T-helper 22 cell (primary cell): ENCODE results near the gene PLSCR4.

Source experiments
- DNase-seq: peaks from one replicate; pipeline ENCODE4 v3.0.0-alpha.2; 2020; ENCODE audit warnings: low read depth

PLSCR4 gene

GRCh38 chr3:146189519-146190173 lies 61.3 kb downstream of the PLSCR4 start:
- no peak for DNase-seq

GRCh38 chr3:146187334-146187950 lies 63.5 kb downstream of the PLSCR4 start:
- no peak for DNase-seq

GRCh38 chr3:146184241-146185015 lies 66.5 kb downstream of the PLSCR4 start:
- DNase-seq, result no peak

GRCh38 chr3:146181216-146181615 lies 69.7 kb downstream of the PLSCR4 start:
- no peak for DNase-seq

- no peak for DNase-seq
Observed at GRCh38 chr3:146180376-146180775, 70.5 kb downstream of the PLSCR4 start.

- DNase-seq, result no peak
Observed at GRCh38 chr3:146178006-146178689, 72.8 kb downstream of the PLSCR4 start.

GRCh38 chr3:146177519-146177918 lies 73.4 kb downstream of the PLSCR4 start:
- DNase-seq, result no peak

- DNase-seq, result no peak
Observed at GRCh38 chr3:146177072-146177471, 73.8 kb downstream of the PLSCR4 start.

GRCh38 chr3:146172586-146172985 lies 78.3 kb downstream of the PLSCR4 start:
- no peak for DNase-seq

GRCh38 chr3:146170591-146170990 lies 80.3 kb downstream of the PLSCR4 start:
- no peak for DNase-seq

GRCh38 chr3:146169891-146170290 lies 81.0 kb downstream of the PLSCR4 start:
- DNase-seq, result no peak

GRCh38 chr3:146166826-146167225 lies 84.1 kb downstream of the PLSCR4 start:
- DNase-seq, result no peak

- DNase-seq, result no peak
Observed at GRCh38 chr3:146166415-146166821, 84.5 kb downstream of the PLSCR4 start.

- DNase-seq, result no peak
Observed at GRCh38 chr3:146165877-146166276, 85.0 kb downstream of the PLSCR4 start.

- no peak for DNase-seq
Observed at GRCh38 chr3:146164971-146165769, 85.7 kb downstream of the PLSCR4 start.

- no peak for DNase-seq
Observed at GRCh38 chr3:146164506-146164905, 86.4 kb downstream of the PLSCR4 start.

- DNase-seq, result no peak
Observed at GRCh38 chr3:146164071-146164470, 86.8 kb downstream of the PLSCR4 start.

GRCh38 chr3:146163584-146163983 lies 87.3 kb downstream of the PLSCR4 start:
- DNase-seq, result no peak

- DNase-seq, result no peak
Observed at GRCh38 chr3:146162561-146162960, 88.3 kb downstream of the PLSCR4 start.

- no peak for DNase-seq
Observed at GRCh38 chr3:146161663-146162002, 89.3 kb downstream of the PLSCR4 start.

GRCh38 chr3:146160964-146161662 lies 89.8 kb downstream of the PLSCR4 start, which contains the start of gene PLOD2:
Gene PLOD2 (minus strand): TSS chr3:146161184. CDS start chr3:146160989, 195 bp downstream.
- no peak for DNase-seq
